Midbrain (tissue), 1 donor: Measurements from ENCODE around the gene ZNF805.
A peak's percentile ranks its signal among the peaks of the same experiment; 100 is the strongest.
"Not testable (repeated sequence)": the region's sequence is repeated elsewhere in the genome, so short reads cannot be mapped to it uniquely, and the experiment has no call there.

ENCODE experiments used
- DNase-seq: peaks from one replicate; lab custom pipeline; 2025; lab: John Stamatoyannopoulos, UW

The ZNF805 gene

GRCh38 chr19:57240311-57241090 lies at the start of gene ZNF805:
Gene ZNF805, plus strand, starts transcription at chr19:57240632. Its CDS starts 260 bp downstream, at chr19:57240892.
- peak; percentile 95 for DNase-seq

GRCh38 chr19:57191141-57192076 lies 49.0 kb upstream of the ZNF805 start, which contains the start of gene ZNF264:
Gene ZNF264, plus strand, starts transcription at chr19:57191500. Its CDS starts 414 bp downstream, at chr19:57191914.
- peak; percentile 90 for DNase-seq

GRCh38 chr19:57192077-57192420 lies 48.4 kb upstream of the ZNF805 start:
- no peak for DNase-seq

- DNase-seq = no peak
Observed at GRCh38 chr19:57192993-57193392, 47.4 kb upstream of the ZNF805 start.

GRCh38 chr19:57197874-57198273 lies 42.6 kb upstream of the ZNF805 start:
- not testable (repeated sequence) for DNase-seq

- DNase-seq = no peak
Observed at GRCh38 chr19:57202160-57202559, 38.3 kb upstream of the ZNF805 start.

GRCh38 chr19:57210381-57210780 lies 30.1 kb upstream of the ZNF805 start:
- DNase-seq = peak; percentile 14

GRCh38 chr19:57212109-57212508 lies 28.3 kb upstream of the ZNF805 start:
- no peak for DNase-seq

- no peak for DNase-seq
Observed at GRCh38 chr19:57227502-57227901, 12.9 kb upstream of the ZNF805 start.

GRCh38 chr19:57231686-57232085 lies 8.7 kb upstream of the ZNF805 start:
- DNase-seq = no peak

- DNase-seq = no peak
Observed at GRCh38 chr19:57233207-57233606, 7.2 kb upstream of the ZNF805 start.

- DNase-seq = no peak
Observed at GRCh38 chr19:57239982-57240310, 486 bp upstream of the ZNF805 start.

- no peak for DNase-seq
Observed at GRCh38 chr19:57241176-57241575, 744 bp downstream of the ZNF805 start.

GRCh38 chr19:57242821-57243220 lies 2.4 kb downstream of the ZNF805 start:
- DNase-seq = no peak

GRCh38 chr19:57244513-57244912 lies 4.1 kb downstream of the ZNF805 start:
- no peak for DNase-seq

- no peak for DNase-seq
Observed at GRCh38 chr19:57245066-57245465, 4.6 kb downstream of the ZNF805 start.

GRCh38 chr19:57245959-57246358 lies 5.5 kb downstream of the ZNF805 start:
- DNase-seq = no peak

GRCh38 chr19:57248646-57249045 lies 8.2 kb downstream of the ZNF805 start:
- DNase-seq = no peak

GRCh38 chr19:57249329-57249728 lies 8.9 kb downstream of the ZNF805 start:
- no peak for DNase-seq

- not testable (repeated sequence) for DNase-seq
Observed at GRCh38 chr19:57253767-57254166, 13.3 kb downstream of the ZNF805 start.

- no peak for DNase-seq
Observed at GRCh38 chr19:57262044-57262443, 21.6 kb downstream of the ZNF805 start.

- DNase-seq = no peak
Observed at GRCh38 chr19:57263244-57263741, 22.9 kb downstream of the ZNF805 start.

- no peak for DNase-seq
Observed at GRCh38 chr19:57267291-57267690, 26.9 kb downstream of the ZNF805 start.
